CD4-positive, alpha-beta T cell treated with Interleukin-6 at 100 ng/mL for 8 hours (primary cell): ENCODE results near the gene RHO.
"Not testable (repeated sequence)": the region's sequence is repeated elsewhere in the genome, so short reads cannot be mapped to it uniquely, and the experiment has no call there.

Source experiments
- DNase-seq: peaks from one replicate; pipeline ENCODE4 v3.0.0-alpha.2; 2020; ENCODE audit warnings: mixed read lengths, low spot score

The RHO gene

DNA sequence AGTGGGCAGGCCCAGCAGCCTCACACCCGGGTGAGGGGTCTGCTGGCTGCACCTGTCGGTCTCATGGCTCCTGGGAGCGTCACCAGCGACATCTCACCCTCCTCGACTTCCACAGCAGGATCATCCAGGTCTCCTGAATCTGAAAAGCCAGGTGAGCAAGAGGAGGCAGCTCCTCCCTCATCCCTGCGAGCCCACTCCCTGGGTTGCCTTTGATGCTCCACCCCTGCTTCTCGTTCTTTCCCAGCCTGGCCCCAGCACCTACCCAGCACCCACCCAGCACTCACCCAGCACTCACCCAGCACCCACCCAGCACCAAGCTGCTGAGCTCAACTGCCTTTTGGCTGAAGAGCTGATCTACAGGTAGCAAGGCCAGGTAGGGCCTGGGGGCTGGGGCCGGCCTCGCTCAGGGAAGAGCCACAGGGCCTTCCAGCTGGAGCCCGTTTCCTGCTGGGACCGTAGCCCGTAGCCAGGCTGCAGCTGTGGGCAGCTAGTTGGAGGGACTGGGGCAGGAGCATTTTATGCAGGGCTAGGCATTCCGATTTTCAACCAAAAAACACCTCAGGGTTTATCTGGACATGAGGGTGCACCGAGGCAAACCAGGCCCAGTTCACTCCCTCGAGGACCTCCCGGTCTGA, 14.8 kb downstream of the RHO start, which contains the start of gene H1-8:
Gene H1-8 (plus strand): TSS at position 20 of the 635 bp plus-strand sequence. CDS start 44 bp downstream, at position 64.
- no peak for DNase-seq

- no peak for DNase-seq
These were observed 15.6 kb downstream of the RHO start for GRCh38 chr3:129543999-129544398.

GRCh38 chr3:129545951-129546350, 17.5 kb downstream of the RHO start:
- not testable (repeated sequence) for DNase-seq

DNA sequence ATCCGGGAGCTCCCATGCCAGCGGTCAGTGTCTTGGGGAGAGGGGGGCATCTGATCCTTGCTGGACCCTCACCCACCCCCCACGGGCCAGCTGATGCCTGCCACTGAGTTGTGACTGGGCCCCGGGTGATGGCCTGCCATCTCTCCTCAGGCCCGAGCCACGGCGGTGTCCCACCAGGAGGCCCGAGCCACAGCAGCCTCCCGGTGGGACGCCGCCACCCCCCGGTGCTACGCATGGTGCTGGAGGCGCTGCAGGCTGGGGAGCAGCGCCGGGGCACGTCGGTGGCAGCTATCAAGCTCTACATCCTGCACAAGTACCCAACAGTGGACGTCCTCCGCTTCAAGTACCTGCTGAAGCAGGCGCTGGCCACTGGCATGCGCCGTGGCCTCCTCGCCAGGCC, 18.8 kb downstream of the RHO start:
- no peak for DNase-seq

- DNase-seq, result no peak
These were observed 19.9 kb downstream of the RHO start for GRCh38 chr3:129548104-129548965.

DNA sequence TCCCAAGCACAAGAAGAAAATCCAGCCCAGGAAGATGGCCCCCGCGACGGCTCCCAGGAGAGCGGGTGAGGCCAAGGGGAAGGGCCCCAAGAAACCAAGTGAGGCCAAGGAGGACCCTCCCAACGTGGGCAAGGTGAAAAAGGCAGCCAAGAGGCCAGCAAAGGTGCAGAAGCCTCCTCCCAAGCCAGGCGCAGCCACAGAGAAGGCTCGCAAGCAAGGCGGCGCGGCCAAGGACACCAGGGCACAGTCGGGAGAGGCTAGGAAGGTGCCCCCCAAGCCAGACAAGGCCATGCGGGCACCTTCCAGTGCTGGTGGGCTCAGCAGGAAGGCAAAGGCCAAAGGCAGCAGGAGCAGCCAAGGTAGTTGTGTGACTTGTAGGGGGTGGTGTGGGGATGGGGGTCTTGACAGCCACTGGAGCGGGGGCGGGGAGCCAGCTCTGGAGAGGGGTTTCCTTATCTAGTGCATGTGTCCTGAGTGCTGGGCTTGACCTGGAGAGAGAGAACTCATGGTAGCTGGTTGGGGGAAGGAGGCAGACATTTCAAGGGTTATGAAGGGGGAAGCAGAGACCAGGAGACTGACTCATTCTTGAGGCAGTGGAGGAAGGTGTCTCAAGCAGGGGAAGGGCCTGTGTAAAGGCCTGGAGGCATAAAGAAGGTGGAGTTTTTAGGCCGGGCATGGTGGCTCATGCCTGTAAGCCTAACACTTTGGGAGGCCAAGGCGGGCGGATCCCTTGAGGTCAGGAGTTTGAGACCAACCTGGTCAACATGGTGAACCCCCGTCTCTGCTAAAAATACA, 20.8 kb downstream of the RHO start:
- DNase-seq, result no peak

GRCh38 chr3:129549805-129550204, 21.4 kb downstream of the RHO start:
- no peak for DNase-seq

DNA sequence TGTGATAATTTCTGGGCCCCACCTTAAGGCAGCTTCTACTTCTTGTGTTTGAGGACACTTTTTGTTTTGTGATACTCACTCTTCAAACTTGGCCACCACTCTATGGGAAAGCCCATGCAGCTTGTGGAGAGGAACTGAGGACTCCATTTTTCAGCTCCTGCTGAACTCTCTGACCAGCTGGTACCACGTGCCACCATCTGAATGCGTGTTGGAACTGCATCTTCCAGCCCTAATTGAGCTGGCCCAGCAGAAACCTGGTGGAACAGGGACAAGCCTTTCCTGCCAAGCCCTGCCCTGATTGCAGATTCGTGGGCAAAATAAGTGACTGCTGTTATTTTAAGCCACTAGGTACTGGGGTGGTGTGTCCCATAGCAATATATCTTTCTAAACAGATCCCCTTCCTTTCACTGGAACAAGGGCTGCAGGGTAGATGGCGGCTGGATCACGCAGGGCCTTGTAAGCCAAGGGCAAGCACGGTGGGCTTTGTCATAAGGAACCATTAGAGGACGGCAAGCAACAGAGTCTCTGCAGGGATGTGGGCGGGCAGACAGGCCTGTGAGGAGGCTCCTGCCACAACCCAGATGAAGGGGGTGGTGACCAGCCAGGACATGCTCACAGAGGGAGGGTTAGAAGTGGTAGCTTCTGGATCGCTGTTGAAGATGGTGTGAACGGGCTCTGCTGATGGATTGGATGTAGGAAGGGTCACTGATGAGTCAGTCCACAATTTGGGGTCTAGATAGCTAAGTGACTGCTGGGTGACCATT, 24.0 kb downstream of the RHO start:
- no peak for DNase-seq

DNA sequence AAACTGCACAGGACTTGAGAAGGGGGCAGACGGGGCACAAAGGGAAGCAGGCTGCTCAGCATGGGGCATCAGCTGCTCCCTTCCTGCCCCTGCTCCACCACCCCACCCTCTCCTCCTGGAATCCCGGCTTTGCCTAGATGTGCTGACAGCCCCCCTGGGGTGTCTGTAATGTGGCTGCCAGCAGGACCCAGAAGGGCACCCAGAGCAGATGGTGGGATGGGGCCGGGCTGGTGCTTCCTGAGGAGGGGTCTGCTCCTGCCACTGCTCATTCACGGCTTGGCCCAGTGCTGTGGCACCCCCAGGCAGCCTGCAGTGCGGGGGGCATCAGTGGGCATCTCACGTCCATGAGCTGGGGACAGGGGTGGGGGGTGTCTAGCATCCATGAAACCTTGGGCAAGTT, 24.7 kb downstream of the RHO start:
- no peak for DNase-seq

GRCh38 chr3:129553719-129554118, 25.3 kb downstream of the RHO start:
- no peak for DNase-seq

GRCh38 chr3:129554356-129555152, 26.1 kb downstream of the RHO start:
- DNase-seq, result no peak

DNA sequence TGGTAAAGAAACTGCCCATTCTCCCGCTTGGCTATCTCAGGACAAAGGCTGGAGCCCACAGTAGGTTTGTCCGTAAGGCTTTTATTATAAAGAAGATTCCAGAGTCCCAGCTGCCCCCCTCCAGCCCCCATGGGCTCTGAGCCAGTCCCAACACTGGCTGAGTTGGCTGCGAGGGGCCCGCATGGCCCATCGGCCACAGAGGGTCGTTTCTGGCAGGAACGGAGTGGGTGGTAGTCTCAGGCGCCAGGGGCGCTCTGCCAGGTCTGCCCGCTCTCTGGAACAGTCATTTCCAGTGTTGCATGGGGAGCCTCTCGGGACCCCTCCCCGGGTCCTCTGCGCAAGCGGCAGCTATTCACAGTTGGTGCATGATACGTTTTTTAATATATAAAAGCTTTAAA, 26.7 kb downstream of the RHO start:
- no peak for DNase-seq

DNA sequence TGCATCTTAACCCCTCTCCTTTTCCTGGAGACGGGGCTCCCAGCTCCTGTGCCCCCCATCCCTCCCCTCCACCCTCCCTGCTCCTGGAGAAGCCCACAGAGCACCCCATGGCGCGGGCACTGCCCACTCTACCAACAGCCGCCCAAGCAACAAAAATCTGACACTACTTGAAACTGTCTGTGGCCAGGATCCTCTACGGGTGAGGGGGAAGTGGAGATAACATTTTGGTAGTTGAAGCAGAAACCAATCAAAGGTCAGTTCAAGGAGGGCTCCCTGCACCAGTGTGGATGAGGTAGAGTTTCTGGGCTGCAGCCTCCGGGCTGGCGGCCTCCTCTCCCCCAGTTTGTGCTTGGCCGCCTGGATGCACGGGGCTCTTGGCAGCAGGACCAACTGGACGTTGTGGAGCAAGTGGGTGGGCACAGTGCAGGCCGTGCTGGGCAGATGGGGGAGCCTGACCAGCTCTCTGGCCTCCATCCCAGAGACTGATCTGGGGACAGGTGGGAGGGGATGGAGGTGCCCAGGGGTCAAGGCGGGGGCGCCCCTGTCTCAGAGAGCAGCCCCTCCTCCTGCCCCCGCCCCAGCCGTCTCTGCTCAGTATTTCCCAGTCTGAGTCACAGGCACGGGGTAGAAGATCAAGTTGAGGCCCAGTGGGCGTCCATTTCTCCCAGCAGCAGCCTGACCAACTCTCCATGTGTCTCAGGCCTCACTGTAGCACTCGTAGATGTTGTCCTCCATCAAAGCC, 27.3 kb downstream of the RHO start:
- DNase-seq, result no peak

DNA sequence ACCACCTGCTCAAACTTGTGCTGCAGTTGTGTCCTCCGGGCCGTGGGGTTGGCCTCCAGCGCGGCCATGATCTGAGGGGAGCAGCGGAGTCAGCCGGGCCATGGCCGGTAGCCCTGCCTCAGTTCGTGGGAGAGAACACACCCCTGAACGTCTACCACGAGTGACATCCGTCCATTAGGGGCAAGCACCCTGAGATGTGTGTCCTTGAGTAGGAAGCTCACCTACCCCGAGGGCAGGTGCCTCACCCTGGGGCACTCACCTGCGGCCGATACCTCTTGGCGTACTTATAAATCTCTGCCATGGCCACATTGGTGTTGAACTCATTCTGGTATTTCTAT, 27.9 kb downstream of the RHO start:
- no peak for DNase-seq

GRCh38 chr3:129556890-129557547, 28.6 kb downstream of the RHO start:
- DNase-seq, result no peak

- no peak for DNase-seq
These were observed 29.1 kb downstream of the RHO start for GRCh38 chr3:129557548-129557894.

GRCh38 chr3:129558081-129558771, 29.8 kb downstream of the RHO start:
- no peak for DNase-seq

- DNase-seq, result no peak
These were observed 30.5 kb downstream of the RHO start for GRCh38 chr3:129558772-129559564.
